NOMO-1 (cell line): ENCODE measurements around the gene PEDS1.
"Not testable (repeated sequence)": the region's sequence is repeated elsewhere in the genome, so short reads cannot be mapped to it uniquely, and the experiment has no call there.

Experiments used
- DNase-seq, 2 experiments: peaks; one replicate each; lab custom pipeline; 2025; ENCODE audit not compliant: unreplicated experiment in 2 of 2; lab: John Stamatoyannopoulos, UW

Gene PEDS1

GRCh38 chr20:50115591-50116367, 37.7 kb downstream of the PEDS1 start:
- peak; percentile 92 to 94 for DNase-seq

- DNase-seq = no peak
Observed at GRCh38 chr20:50115041-50115512, 38.4 kb downstream of the PEDS1 start.

- DNase-seq = no peak
Observed at GRCh38 chr20:50113420-50114224, 39.9 kb downstream of the PEDS1 start.

GRCh38 chr20:50112512-50113419, 40.8 kb downstream of the PEDS1 start, which contains the start of gene UBE2V1:
UBE2V1 (minus strand) TSS chr20:50113150; CDS start chr20:50113128, 22 bp downstream.
- DNase-seq = peak; percentile 71 to 88

- DNase-seq = no peak
Observed at GRCh38 chr20:50111829-50112495, 41.6 kb downstream of the PEDS1 start.

GRCh38 chr20:50111120-50111828, 42.2 kb downstream of the PEDS1 start:
- DNase-seq = no peak

- peak; percentile 69 to 82 for DNase-seq
Observed at GRCh38 chr20:50110141-50111047, 43.1 kb downstream of the PEDS1 start.

GRCh38 chr20:50108556-50109235, 44.8 kb downstream of the PEDS1 start:
- no peak for DNase-seq

- no peak for DNase-seq
Observed at GRCh38 chr20:50107796-50108331, 45.7 kb downstream of the PEDS1 start.

- no peak for DNase-seq
Observed at GRCh38 chr20:50107086-50107660, 46.4 kb downstream of the PEDS1 start.

GRCh38 chr20:50106669-50107068, 46.9 kb downstream of the PEDS1 start:
- DNase-seq = not testable (repeated sequence)
